ENCODE data around the gene HRNR. TPM values are rescaled to one million over a fixed set of nuclear protein-coding genes. Genes with fewer than 3 reads are reported as not detected.
A peak's percentile ranks its signal among the peaks of the same experiment; 100 is the strongest.

HRNR gene
- total RNA-seq, 1 donor from 2014 or later, result not detected

DNA sequence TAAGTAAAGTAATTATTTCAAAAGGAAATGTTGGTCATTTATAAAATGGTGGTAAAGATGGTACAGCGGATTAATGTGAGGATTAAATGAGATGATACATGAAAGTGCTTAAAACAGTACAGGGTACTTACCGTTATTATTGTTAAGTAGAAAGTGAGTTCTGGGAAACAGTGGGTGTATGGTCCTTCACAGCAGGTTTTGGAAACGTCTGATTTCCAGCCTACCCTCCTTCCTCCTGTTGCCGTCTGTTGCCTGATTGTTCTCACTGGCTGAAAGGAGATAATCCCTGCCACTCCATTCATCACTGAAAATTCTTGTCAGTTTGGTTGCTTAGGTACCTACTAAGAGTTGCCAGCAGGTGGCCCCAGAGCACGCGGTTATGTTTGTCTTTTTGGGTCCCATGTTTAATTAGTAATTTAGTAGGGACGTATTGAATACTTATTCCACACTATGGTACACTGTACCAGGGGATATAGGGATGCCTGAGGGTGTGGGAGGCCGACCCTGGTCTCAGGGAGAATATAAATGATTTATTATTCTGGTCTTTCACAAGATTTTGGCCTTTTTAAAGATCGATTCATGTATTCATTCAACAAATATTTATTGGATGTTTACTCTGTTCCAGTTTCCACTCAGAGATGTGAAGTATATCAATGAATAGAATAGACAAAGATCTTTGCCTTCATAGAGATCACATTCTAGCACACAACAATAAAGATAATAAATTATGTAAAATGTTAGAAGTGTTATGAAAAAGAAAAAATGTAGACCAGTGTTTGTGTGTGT, 34.1 kb downstream of the HRNR start:
- DNase-seq (ENCODE audit: low spot score in 2 of 2) (peak; percentile 43 to 47), FAIRE-seq (no peak)

GRCh38 chr1:152188673-152189591, 35.1 kb downstream of the HRNR start:
- FAIRE-seq (no peak), DNase-seq (ENCODE audit: low spot score in 2 of 2) (peak in 1 of 2 donors; percentile 13)

DNA sequence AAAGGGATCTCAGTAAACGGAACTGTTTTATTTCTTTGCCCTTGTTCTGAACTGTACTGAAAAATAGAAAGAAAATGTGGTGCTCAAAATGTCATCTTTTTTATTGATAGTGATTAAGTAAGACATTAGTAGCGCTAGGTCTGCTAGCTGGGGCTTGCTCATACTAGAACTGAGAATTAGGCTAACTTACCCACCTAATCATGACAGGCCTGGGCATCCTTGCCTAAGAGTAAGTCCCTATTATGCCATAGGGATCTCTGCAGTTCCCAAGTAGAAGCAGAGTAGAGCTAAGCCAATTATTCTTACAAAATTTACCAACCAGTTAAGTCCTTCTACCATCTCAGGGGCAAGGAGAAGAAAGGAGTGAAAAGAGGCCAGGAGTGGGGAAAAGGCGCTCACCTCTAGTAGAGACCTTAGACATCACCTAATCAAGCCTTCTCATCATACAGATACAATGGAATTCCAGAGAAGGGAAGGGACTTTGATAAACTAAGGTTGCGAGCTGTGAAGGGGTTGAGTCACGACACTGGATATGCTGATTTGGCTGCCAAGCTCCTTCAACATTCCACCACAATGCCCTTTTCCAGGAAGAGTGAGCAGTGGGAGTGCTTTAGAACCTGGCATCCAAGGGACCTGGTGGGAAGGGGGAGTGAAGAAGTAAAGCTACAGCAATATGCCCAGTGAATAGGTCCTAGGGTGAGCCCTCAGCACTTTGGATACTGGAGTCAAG, 37.3 kb downstream of the HRNR start:
- FAIRE-seq (no peak), DNase-seq (ENCODE audit: low spot score in 2 of 2) (no peak)

DNA sequence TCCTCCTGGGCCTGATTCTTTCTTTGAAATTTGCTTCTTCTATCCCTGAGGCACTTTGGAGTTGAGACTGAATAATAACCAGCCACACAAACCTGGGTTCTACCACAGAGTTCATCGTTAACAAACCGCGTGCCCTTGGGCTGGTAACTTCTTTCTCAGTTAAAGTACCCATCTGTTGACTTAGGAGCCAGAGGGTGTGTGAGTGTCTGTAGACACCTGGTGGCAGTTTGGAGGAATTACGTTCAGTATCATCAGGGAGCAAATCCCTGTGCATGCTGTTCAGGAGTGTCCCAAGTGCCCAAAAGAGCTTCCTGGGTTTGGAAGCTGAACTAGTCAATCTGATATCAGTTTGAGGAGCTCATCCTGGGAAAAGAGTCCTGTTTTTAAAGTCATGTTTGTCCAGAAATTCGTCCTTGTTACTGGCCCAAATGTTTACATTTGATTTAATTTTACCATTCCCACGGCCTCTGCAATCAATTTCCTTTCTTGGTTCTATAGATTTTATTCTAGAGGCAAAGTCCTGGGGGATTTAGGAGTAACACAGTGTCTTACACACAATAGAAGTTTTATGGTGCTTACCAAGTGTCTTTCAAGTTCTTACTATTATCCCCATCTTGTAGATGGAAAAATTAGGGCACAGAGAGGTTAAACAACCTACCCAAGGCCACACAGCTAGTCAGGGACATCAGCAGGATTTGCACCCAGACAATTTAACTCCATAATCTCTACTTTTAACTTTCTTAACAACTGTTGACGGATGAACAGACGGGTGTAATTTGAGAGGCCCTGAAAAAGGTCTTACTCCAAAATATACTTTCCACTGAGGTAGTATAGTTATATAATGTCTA, 38.2 kb downstream of the HRNR start:
- DNase-seq (ENCODE audit: low spot score in 2 of 2) (peak in 1 of 2 donors; percentile 17), FAIRE-seq (no peak)

DNA sequence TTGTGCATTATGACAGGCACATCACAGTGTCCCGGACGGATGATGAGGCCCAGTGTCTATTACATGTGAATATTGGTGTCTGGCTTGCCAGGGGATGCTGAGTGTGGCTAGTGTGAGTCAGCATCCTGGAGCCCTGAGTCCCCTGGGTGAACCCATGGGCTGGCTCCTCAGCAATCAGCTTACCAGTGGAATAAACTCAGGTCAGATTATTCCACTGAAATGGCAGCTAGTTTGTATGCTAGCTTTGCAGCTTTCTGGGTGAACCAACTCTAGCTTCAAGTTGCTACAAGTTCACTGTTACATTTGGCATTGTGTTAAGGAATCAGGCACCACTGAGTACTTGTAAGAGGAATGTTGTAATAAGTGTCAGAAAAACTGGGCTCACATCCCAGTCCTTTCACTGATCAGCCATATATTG, 41.0 kb downstream of the HRNR start:
- no peak for FAIRE-seq
- no peak for DNase-seq (ENCODE audit: low spot score in 2 of 2)

DNA sequence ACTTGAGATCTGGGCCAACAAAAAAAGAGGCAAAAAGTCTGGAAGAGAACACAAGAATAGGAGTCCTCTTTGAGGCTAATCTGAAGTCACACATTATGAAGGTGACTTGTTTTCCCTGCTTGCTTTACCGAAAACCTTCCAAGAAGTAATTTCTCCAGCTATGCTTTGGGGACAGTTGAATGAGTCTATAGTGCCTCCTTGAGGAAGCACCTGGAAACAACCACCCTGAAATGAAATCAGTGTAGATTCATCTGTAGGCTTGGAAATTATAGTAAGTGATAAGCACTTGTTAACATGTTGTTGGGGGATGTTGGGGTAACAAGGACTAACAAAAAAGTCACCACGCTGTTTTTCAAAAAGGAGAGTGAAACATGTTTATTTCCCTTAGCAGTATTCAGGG, 41.6 kb downstream of the HRNR start:
- no peak for FAIRE-seq

GRCh38 chr1:152179566-152179965, 44.4 kb downstream of the HRNR start:
- no peak for FAIRE-seq
- DNase-seq (ENCODE audit: low spot score in 2 of 2), result no peak

More for the DNA sequence above, 41.6 kb downstream of the HRNR start:
- DNase-seq (ENCODE audit: low spot score in 2 of 2), result no peak

- FAIRE-seq (no peak), DNase-seq (ENCODE audit: low spot score in 2 of 2) (no peak)
Observed at GRCh38 chr1:152170287-152170905, 53.6 kb downstream of the HRNR start.

GRCh38 chr1:152169366-152170025, 54.5 kb downstream of the HRNR start:
- FAIRE-seq (no peak), DNase-seq (ENCODE audit: low spot score in 2 of 2) (no peak)

GRCh38 chr1:152168535-152168868, 55.5 kb downstream of the HRNR start:
- DNase-seq (ENCODE audit: low spot score in 2 of 2), result no peak
- no peak for FAIRE-seq

- no peak for FAIRE-seq
- no peak for DNase-seq (ENCODE audit: low spot score in 2 of 2)
Observed at GRCh38 chr1:152167835-152168534, 56.0 kb downstream of the HRNR start.

DNA sequence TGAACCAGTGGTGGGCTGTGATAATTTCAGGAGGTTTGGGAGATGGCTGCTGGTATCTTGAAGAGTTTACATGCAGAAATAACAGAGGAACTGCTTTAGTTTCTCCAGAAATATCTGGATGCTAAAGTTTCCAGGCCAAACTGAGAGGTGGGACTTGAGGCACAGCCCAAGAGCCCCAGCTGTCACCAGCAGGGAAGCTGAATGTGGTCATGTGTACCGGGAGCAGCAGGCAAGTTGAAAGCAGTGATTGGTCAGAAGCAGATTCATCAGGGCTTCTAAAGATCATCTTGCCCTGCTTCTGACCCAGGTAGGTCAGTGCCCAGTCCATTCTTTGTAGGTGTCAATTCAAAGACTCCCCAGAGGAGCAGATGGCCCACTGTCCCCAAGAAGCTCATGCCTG, 57.0 kb downstream of the HRNR start:
- no peak for DNase-seq (ENCODE audit: low spot score in 2 of 2)
- FAIRE-seq, result no peak

DNA sequence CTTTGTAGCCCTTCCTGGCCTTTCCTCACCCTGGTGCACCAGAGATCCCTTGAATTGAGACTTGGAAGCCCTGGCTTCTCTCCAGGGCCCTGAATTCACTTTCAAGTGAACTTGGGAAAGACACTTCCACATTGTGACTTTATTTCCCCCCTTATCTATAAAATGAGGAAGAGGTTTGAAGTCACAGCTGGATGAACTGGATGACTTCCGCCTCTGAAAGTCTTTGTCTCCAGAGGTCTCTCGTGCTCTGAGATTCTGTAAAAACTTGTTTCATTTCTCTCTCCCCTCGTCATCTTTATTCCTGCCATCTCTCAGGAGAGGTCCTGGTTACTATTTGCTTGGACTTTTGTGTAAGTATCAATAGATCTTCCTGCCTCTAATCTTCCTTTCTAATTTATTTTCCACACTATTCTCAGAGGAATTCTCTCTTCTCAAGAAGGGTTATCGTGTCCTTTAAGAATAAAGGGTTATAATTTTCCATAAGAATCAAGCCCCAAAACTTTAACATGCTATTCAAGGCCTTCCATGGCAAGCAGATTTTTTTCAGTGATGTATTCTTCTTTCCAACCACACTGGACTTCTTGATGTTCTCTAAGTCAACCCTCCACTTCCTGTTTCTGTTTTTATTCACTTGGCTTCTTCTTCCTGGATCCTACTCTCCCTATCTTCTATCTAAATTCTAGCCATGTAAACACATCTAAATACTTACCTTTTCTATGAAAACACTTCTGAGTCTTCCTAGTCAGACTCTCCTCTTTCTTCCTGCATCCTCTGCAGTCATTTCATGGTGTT, 58.5 kb downstream of the HRNR start:
- no peak for DNase-seq (ENCODE audit: low spot score in 2 of 2)
- no peak for FAIRE-seq

- no peak for DNase-seq (ENCODE audit: low spot score in 2 of 2)
- FAIRE-seq, result no peak
Observed at GRCh38 chr1:152164517-152165136, 59.4 kb downstream of the HRNR start.

- DNase-seq (ENCODE audit: low spot score in 2 of 2) (no peak), FAIRE-seq (no peak)
Observed at GRCh38 chr1:152162792-152163463, 61.1 kb downstream of the HRNR start.

Measured in frontal cortex (tissue), 4 donors.